Stomach (tissue), 9 donors: ENCODE results near the gene LGR5. TPM values are rescaled to one million over a fixed set of nuclear protein-coding genes. Genes with fewer than 3 reads are reported as not detected.

Source experiments
- DNase-seq, 2 donors: peaks; one replicate each; pipeline versions ENCODE4 v3.0.0 to v3.0.0-alpha.2; 2013 to 2019
- H3K27ac ChIP-seq, 5 donors: fragments of 200-600 bp in 4 of 5; sonication (generic) in 4 of 5; one replicate each; pipeline ENCODE4 v1.5.1; 2013 to 2019; ENCODE audit warnings: mild to moderate bottlenecking in 1 of 5, moderate library complexity in 1 of 5
- H3K27me3 ChIP-seq, 3 donors: fragments of 200-600 bp; sonication (generic); one replicate each; pipeline ENCODE4 v1.5.1; 2017 to 2019; ENCODE audit warnings: mixed run types in 1 of 3
- H3K36me3 ChIP-seq, 4 donors: fragments of 200-600 bp; sonication (generic); 1 replicate in 3 of 4; 2 replicates in 1 of 4; pipeline ENCODE4 v1.5.1; 2016 to 2019
- H3K4me1 ChIP-seq, 4 donors: fragments of 200-600 bp; sonication (generic); one replicate each; pipeline ENCODE4 v1.5.1; 2016 to 2019
- H3K4me3 ChIP-seq, 4 donors: fragments of 200-600 bp; sonication (generic) in 3 of 4; one replicate each; pipeline ENCODE4 v1.5.1; 2016 to 2019; ENCODE audit warnings: mild to moderate bottlenecking in 1 of 4
- H3K9me3 ChIP-seq, 4 donors: fragments of 200-600 bp; sonication (generic); one replicate each; pipeline ENCODE4 v1.5.1; 2016 to 2019
- CTCF ChIP-seq, 7 experiments: fragments of 450-650 bp in 4 of 7; fragments of 200-600 bp in 3 of 7; sonication (generic) in 3 of 7; IDR thresholded peaks; one replicate each; pipeline ENCODE4 v1.5.1; 2016 to 2019; ENCODE audit warnings: antibody characterized with exemption in 7 of 7, control low read depth in 2 of 7, mild to moderate bottlenecking in 1 of 7
- EP300 ChIP-seq: sonication (generic); formaldehyde crosslinking; IDR thresholded peaks from one replicate; pipeline ENCODE4 v1.6.1; 2017; ENCODE audit warnings: antibody characterized with exemption
- POLR2A ChIP-seq, 4 donors: fragments of 450-650 bp; IDR thresholded peaks; one replicate each; pipeline ENCODE4 v1.6.1; 2016; ENCODE audit warnings: antibody characterized with exemption in 4 of 4, control low read depth in 2 of 4, mild to moderate bottlenecking in 1 of 4, moderate library complexity in 1 of 4
- POLR2AphosphoS5 ChIP-seq, 3 donors: sonication (generic); formaldehyde crosslinking; IDR thresholded peaks; one replicate each; pipeline ENCODE4 v1.6.1; 2016; ENCODE audit warnings: antibody characterized with exemption in 3 of 3
- WGBS, 5 donors: extraction: QIAGEN DNeasy Blood & Tissue Kit in 3 of 5; methylation state at CpG; one replicate each; pipeline versions ENCODE4 v1.1.5 to v1.1.7; 2013 to 2018; 5-methylcytosine and 5-hydroxymethylcytosine counted together
- intact Hi-C: fragments of 100-400 bp; cut with DNase I; formaldehyde crosslinking; loops from one replicate; pipeline ENCODE4 v1.15.1; 2023; ENCODE audit warnings: low total_unique reads
- polyA plus RNA-seq, 3 donors: library from polyadenylated mRNA; stranded (reverse); fragments of 200-250 nt; gene quantifications; one replicate each; pipeline ENCODE4 v1.2.3, GENCODE V29; 2013
- total RNA-seq, 5 donors: library from RNA; depleted of rRNA; stranded (reverse); fragments of >200 nt; gene quantifications; one replicate each; pipeline versions ENCODE4 v1.1.0 to v1.2.3, GENCODE V29; 2014 to 2016
- donor health status: healthy with polysubstance abuse.
- donor health status: Bipolar disorder and iron deficiency.
- donor health status: healthy.

LGR5 gene
- total and polyA plus RNA-seq, 8 donors, result 0.06 to 16.0 (median 1.2) TPM; not detected in 3

DNA sequence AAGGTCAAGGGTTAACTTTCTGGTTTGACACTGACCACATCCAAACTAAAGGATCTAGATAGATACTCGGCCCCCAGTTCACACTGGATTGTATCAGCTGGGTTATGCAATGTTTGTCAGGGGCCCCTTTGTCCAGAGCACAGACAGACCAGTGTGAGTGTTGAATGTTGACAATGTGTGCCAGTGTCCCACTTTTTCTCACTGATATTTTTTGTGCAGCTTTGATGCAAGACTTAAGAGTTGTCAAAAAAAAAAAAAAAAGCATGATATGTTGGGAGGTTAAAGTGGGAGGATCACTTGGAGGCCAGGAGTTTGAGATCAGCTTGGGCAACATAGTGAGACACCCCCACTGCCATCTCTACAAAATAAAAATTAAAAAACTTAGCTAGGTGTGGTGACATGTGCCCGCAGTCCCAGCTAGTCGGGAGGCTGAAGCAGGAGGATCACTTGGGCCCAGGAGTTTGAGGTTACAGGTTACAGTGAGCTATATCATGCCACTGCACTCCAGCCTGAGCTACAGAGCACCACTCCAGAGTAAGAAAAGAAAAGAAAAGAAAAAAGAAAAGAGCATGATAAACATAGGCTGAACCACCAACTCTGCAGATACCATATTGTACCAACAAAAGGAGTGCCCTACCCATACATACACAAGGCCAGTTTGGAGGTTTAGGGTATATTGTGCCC lies 97.5 kb downstream of the LGR5 start:
- no peak overlapping the region for H3K4me3 ChIP-seq
- no peak for DNase-seq
- no peaks in the 10 kb centered on the region for H3K27me3 ChIP-seq
- no peak for TF ChIP-seq POLR2A (IDR thresholded peaks at IDR 0.05)
- no peak for TF ChIP-seq POLR2AphosphoS5 (IDR thresholded peaks at IDR 0.05)
- TF ChIP-seq CTCF (IDR thresholded peaks at IDR 0.05), result no peak
- TF ChIP-seq EP300, result no peak
- H3K4me1 ChIP-seq, result no peaks in the 10 kb centered on the region
- no peaks in the 10 kb centered on the region for H3K36me3 ChIP-seq
- intact Hi-C loops, result no loop called here
- H3K9me3 ChIP-seq, result no peaks in the 10 kb centered on the region
- no peak overlapping the region for H3K27ac ChIP-seq
- WGBS, 5 donors, result 76 to 83% (median 80%) methylated on average over 3 of the region's 3 CpGs

GRCh38 chr12:71538807-71539206 lies 99.2 kb downstream of the LGR5 start:
- 89 to 96% (median 93%) methylated on average over 3 of the region's 3 CpGs for WGBS, 5 donors
- H3K4me1 ChIP-seq, result no peaks in the 10 kb centered on the region
- no peak overlapping the region for H3K27ac ChIP-seq
- intact Hi-C loops, result no loop called here
- no peaks in the 10 kb centered on the region for H3K36me3 ChIP-seq
- no peak overlapping the region for H3K4me3 ChIP-seq
- no peak for TF ChIP-seq EP300
- TF ChIP-seq POLR2A (IDR thresholded peaks at IDR 0.05), result no peak
- TF ChIP-seq POLR2AphosphoS5 (IDR thresholded peaks at IDR 0.05), result no peak
- no peak for TF ChIP-seq CTCF (IDR thresholded peaks at IDR 0.05)
- no peaks in the 10 kb centered on the region for H3K27me3 ChIP-seq
- no peaks in the 10 kb centered on the region for H3K9me3 ChIP-seq
- no peak for DNase-seq

GRCh38 chr12:71541583-71541982 lies 102.0 kb downstream of the LGR5 start:
- TF ChIP-seq POLR2AphosphoS5 (IDR thresholded peaks at IDR 0.05) (no peak), CTCF (IDR thresholded peaks at IDR 0.05) (no peak), POLR2A (IDR thresholded peaks at IDR 0.05) (no peak), EP300 (no peak)
- Histone ChIP-seq H3K4me1 (no peaks in the 10 kb centered on the region), H3K27me3 (no peaks in the 10 kb centered on the region), H3K36me3 (no peaks in the 10 kb centered on the region), H3K27ac (no peak overlapping the region), H3K4me3 (no peak overlapping the region), H3K9me3 (no peaks in the 10 kb centered on the region)
- intact Hi-C loops, result no loop called here
- 61 to 87% (median 70%) methylated on average over 1 of the region's 1 CpG for WGBS, 5 donors
- no peak for DNase-seq

- Histone ChIP-seq H3K36me3 (no peaks in the 10 kb centered on the region), H3K4me1 (no peaks in the 10 kb centered on the region), H3K27me3 (no peaks in the 10 kb centered on the region), H3K9me3 (no peaks in the 10 kb centered on the region), H3K4me3 (no peak overlapping the region), H3K27ac (no peak overlapping the region)
- TF ChIP-seq EP300 (no peak), CTCF (IDR thresholded peaks at IDR 0.05) (no peak), POLR2AphosphoS5 (IDR thresholded peaks at IDR 0.05) (no peak), POLR2A (IDR thresholded peaks at IDR 0.05) (no peak)
- no peak for DNase-seq
- WGBS, 5 donors, result 95 to 98% (median 98%) methylated on average over 2 of the region's 2 CpGs
- intact Hi-C loops, result no loop called here
Measured at GRCh38 chr12:71546322-71546861, 106.8 kb downstream of the LGR5 start.
